Activated B cell treated with CpG ODN at 0.5 μM for 24 hours (primary cell): Measurements from ENCODE around the gene NIPAL1. TPM values are rescaled to one million over a fixed set of nuclear protein-coding genes. Genes with fewer than 3 reads are reported as not detected.

Source experiments
- ATAC-seq: fragments of 200-7000 bp; cut with Tn5 transposase; one replicate; pipeline ENCODE4 v1.10.0; 2021; ENCODE audit warnings: low read depth, mild to moderate bottlenecking, moderate library complexity
- CTCF ChIA-PET: fragments of 350-600 bp; sonication (Branson Sonifier 250); formaldehyde crosslinking; loops from one replicate; lab custom pipeline; 2021; ENCODE audit warnings: antibody characterized with exemption; lab: Charles Lee
- POLR2A ChIA-PET: fragments of 350-600 bp; sonication (Branson Sonifier 250); formaldehyde crosslinking; loops from one replicate; lab custom pipeline; 2021; ENCODE audit warnings: antibody characterized with exemption; lab: Charles Lee
- DNase-seq: peaks from one replicate; pipeline ENCODE4 v3.0.0; 2022
- H3K27ac Mint-ChIP-seq: one replicate; pipeline ENCODE4 v1.8.0; 2020; ENCODE audit warnings: mixed read lengths
- H3K27me3 Mint-ChIP-seq: one replicate; pipeline ENCODE4 v1.8.0; 2021; ENCODE audit warnings: mixed read lengths
- H3K36me3 Mint-ChIP-seq: one replicate; pipeline ENCODE4 v1.8.0; 2021; ENCODE audit warnings: low read depth, mixed read lengths
- H3K4me1 Mint-ChIP-seq: one replicate; pipeline ENCODE4 v1.8.0; 2021; ENCODE audit warnings: mixed read lengths
- H3K4me3 Mint-ChIP-seq: one replicate; pipeline ENCODE4 v1.8.0; 2020; ENCODE audit warnings: mild to moderate bottlenecking, mixed read lengths
- H3K9me3 Mint-ChIP-seq: one replicate; pipeline ENCODE4 v1.8.0; 2020; ENCODE audit warnings: mixed read lengths
- CTCF ChIP-seq: fragments of 200-600 bp; IDR thresholded peaks from one replicate; pipeline ENCODE4 v1.8.0; 2022; ENCODE audit warnings: antibody characterized with exemption, mild to moderate bottlenecking
- intact Hi-C: fragments of 100-400 bp; cut with micrococcal nuclease; formaldehyde crosslinking; loops from one replicate; pipeline ENCODE4 v1.15.1; 2024
- total RNA-seq: library from RNA; stranded (reverse); gene quantifications from 2 replicates; pipeline ENCODE4 v1.2.3, GENCODE V29; 2022

NIPAL1 gene
- total RNA-seq, 1 donor from 2014 or later = 0.69 TPM

- H3K4me1 Mint-ChIP-seq = no peaks in the 10 kb centered on the region
- no peak overlapping the region for H3K27ac Mint-ChIP-seq
- POLR2A ChIA-PET = no interaction called here
- no peak for ATAC-seq
- TF ChIP-seq CTCF = no peak
- CTCF ChIA-PET = interaction anchor here (0.6 kb wide), 1 partner anchor 145 kb away, joined by 3 read pairs; no protein-coding TSS in a partner anchor
- H3K9me3 Mint-ChIP-seq = peaks cover 7% of the 10 kb centered on the region
- peaks cover 12% of the 10 kb centered on the region for H3K27me3 Mint-ChIP-seq
- intact Hi-C loops = no loop called here
- no peaks in the 10 kb centered on the region for H3K36me3 Mint-ChIP-seq
- no peak overlapping the region for H3K4me3 Mint-ChIP-seq
- no peak for DNase-seq
Observed at GRCh38 chr4:48065587-48066052, 49.0 kb downstream of the NIPAL1 start.

GRCh38 chr4:48067536-48067935 lies 51.0 kb downstream of the NIPAL1 start:
- H3K9me3 Mint-ChIP-seq = no peaks in the 10 kb centered on the region
- TF ChIP-seq CTCF = no peak
- ChIA-PET POLR2A (no interaction called here), CTCF (no interaction called here)
- DNase-seq (no peak), ATAC-seq (no peak)
- no peaks in the 10 kb centered on the region for H3K27me3 Mint-ChIP-seq
- no peaks in the 10 kb centered on the region for H3K36me3 Mint-ChIP-seq
- no peaks in the 10 kb centered on the region for H3K4me1 Mint-ChIP-seq
- no peak overlapping the region for H3K4me3 Mint-ChIP-seq
- intact Hi-C loops = no loop called here
- no peak overlapping the region for H3K27ac Mint-ChIP-seq

GRCh38 chr4:48068182-48068581 lies 51.6 kb downstream of the NIPAL1 start:
- H3K9me3 Mint-ChIP-seq = no peaks in the 10 kb centered on the region
- ATAC-seq (no peak), DNase-seq (no peak)
- H3K27ac Mint-ChIP-seq = no peak overlapping the region
- ChIA-PET CTCF (interaction anchor here (0.8 kb wide), 1 partner anchor 32 kb away, joined by 3 read pairs; no protein-coding TSS in a partner anchor), POLR2A (no interaction called here)
- H3K4me3 Mint-ChIP-seq = no peak overlapping the region
- H3K4me1 Mint-ChIP-seq = no peaks in the 10 kb centered on the region
- H3K36me3 Mint-ChIP-seq = no peaks in the 10 kb centered on the region
- H3K27me3 Mint-ChIP-seq = no peaks in the 10 kb centered on the region
- intact Hi-C loops = no loop called here
- no peak for TF ChIP-seq CTCF

- H3K36me3 Mint-ChIP-seq = no peaks in the 10 kb centered on the region
- DNase-seq (no peak), ATAC-seq (no peak)
- H3K27ac Mint-ChIP-seq = no peak overlapping the region
- intact Hi-C loops = no loop called here
- H3K27me3 Mint-ChIP-seq = no peaks in the 10 kb centered on the region
- H3K4me3 Mint-ChIP-seq = no peak overlapping the region
- ChIA-PET CTCF (interaction anchor here (0.8 kb wide), 1 partner anchor 33 kb away, joined by 3 read pairs; no protein-coding TSS in a partner anchor), POLR2A (no interaction called here)
- H3K9me3 Mint-ChIP-seq = no peaks in the 10 kb centered on the region
- H3K4me1 Mint-ChIP-seq = no peaks in the 10 kb centered on the region
- TF ChIP-seq CTCF = no peak
Observed at GRCh38 chr4:48069026-48069425, 52.5 kb downstream of the NIPAL1 start.

GRCh38 chr4:48071191-48071590 lies 54.6 kb downstream of the NIPAL1 start:
- intact Hi-C loops = no loop called here
- Mint-ChIP-seq H3K36me3 (no peaks in the 10 kb centered on the region), H3K4me3 (no peak overlapping the region), H3K9me3 (no peaks in the 10 kb centered on the region), H3K4me1 (no peaks in the 10 kb centered on the region), H3K27ac (no peak overlapping the region), H3K27me3 (no peaks in the 10 kb centered on the region)
- CTCF ChIA-PET = interaction anchor here (1.1 kb wide), 1 partner anchor 37 kb away, joined by 3 read pairs; no protein-coding TSS in a partner anchor
- DNase-seq = no peak
- no peak for ATAC-seq
- POLR2A ChIA-PET = no interaction called here
- no peak for TF ChIP-seq CTCF
